ENCODE measurements around the gene TCP11L2.

DNA sequence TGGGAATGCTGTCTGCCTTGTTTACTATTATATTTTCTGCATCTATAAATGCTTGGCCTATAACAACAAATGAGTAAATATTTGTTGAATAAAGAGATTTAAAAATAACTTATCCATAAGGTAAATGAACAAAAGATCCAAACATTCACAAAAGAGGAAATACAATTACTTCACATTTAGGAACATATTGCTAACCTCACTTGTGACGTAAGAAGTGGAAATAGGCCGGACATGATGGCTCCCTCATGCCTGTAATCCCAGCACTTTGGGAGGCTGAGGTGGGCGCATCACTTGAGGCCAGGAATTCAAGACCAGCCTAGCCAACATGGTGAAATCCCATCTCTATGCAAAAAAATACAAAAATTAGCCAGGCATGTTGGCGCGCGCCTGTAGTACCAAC lies 29.0 kb upstream of the TCP11L2 start:
- TF ChIP-seq, protein P1, sequence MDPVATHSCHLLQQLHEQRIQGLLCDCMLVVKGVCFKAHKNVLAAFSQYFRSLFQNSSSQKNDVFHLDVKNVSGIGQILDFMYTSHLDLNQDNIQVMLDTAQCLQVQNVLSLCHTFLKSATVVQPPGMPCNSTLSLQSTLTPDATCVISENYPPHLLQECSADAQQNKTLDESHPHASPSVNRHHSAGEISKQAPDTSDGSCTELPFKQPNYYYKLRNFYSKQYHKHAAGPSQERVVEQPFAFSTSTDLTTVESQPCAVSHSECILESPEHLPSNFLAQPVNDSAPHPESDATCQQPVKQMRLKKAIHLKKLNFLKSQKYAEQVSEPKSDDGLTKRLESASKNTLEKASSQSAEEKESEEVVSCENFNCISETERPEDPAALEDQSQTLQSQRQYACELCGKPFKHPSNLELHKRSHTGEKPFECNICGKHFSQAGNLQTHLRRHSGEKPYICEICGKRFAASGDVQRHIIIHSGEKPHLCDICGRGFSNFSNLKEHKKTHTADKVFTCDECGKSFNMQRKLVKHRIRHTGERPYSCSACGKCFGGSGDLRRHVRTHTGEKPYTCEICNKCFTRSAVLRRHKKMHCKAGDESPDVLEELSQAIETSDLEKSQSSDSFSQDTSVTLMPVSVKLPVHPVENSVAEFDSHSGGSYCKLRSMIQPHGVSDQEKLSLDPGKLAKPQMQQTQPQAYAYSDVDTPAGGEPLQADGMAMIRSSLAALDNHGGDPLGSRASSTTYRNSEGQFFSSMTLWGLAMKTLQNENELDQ (tag by site-specific recombination; IDR thresholded peaks at IDR 0.05; ENCODE audit: low read depth) = no peak
- TF ChIP-seq ZNF121 (tag by site-specific recombination; IDR thresholded peaks at IDR 0.05) (no peak), ZNF274 (IDR thresholded peaks at IDR 0.05; ENCODE audit: low read length) (no peak), ZNF274 (tag by site-specific recombination; IDR thresholded peaks at IDR 0.05; ENCODE audit: borderline replicate concordance) (no peak), REPIN1 (tag by site-specific recombination; IDR thresholded peaks at IDR 0.05; ENCODE audit: low read depth) (no peak)
- TF ChIP-seq, protein P2, sequence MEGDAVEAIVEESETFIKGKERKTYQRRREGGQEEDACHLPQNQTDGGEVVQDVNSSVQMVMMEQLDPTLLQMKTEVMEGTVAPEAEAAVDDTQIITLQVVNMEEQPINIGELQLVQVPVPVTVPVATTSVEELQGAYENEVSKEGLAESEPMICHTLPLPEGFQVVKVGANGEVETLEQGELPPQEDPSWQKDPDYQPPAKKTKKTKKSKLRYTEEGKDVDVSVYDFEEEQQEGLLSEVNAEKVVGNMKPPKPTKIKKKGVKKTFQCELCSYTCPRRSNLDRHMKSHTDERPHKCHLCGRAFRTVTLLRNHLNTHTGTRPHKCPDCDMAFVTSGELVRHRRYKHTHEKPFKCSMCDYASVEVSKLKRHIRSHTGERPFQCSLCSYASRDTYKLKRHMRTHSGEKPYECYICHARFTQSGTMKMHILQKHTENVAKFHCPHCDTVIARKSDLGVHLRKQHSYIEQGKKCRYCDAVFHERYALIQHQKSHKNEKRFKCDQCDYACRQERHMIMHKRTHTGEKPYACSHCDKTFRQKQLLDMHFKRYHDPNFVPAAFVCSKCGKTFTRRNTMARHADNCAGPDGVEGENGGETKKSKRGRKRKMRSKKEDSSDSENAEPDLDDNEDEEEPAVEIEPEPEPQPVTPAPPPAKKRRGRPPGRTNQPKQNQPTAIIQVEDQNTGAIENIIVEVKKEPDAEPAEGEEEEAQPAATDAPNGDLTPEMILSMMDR (tag by site-specific recombination; IDR thresholded peaks at IDR 0.05) = no peak
